ENCODE data around the gene LDLRAD4.
"Not testable (repeated sequence)": the region's sequence is repeated elsewhere in the genome, so short reads cannot be mapped to it uniquely, and the experiment has no call there.

Gene LDLRAD4

GRCh38 chr18:13672657-13673056, 454.1 kb downstream of the LDLRAD4 start:
- Histone ChIP-seq H3K36me3 (ENCODE audit: control insufficient read depth in 4 of 4, insufficient read depth in 4 of 4, low read length in 3 of 4) (peaks cover 0 to 26% (median 4%) of the 10 kb centered on the region in 4 experiments), H3K9me3 (ENCODE audit: control extremely low read depth in 1 of 5, control insufficient read depth in 4 of 5, insufficient read depth in 2 of 5, low read depth in 1 of 5, low read length in 4 of 5) (no peaks in the 10 kb centered on the region), H3K27ac (ENCODE audit: insufficient read depth in 1 of 2, low read depth in 1 of 2, low read length in 2 of 2, poor library complexity in 1 of 2, severe bottlenecking in 2 of 2) (no peak overlapping the region), H3K4me3 (ENCODE audit: control insufficient read depth in 1 of 7, extremely low read depth in 1 of 7, insufficient read depth in 4 of 7, low read depth in 2 of 7, low read length in 6 of 7) (no peak overlapping the region), H3K27me3 (replicated peaks in 2 of 5; ENCODE audit: control insufficient read depth in 4 of 5, insufficient read depth in 5 of 5, low read length in 4 of 5) (no peaks in the 10 kb centered on the region), H3K4me1 (ENCODE audit: control extremely low read depth in 1 of 4, control insufficient read depth in 4 of 4, insufficient read depth in 4 of 4, low read length in 3 of 4) (no peaks in the 10 kb centered on the region)
- peak in 2 of 3 donors; percentile 38 to 67 for DNase-seq
- ChIA-PET CTCF (interaction anchor here (1.0 kb wide), 1 partner anchor 11 kb away, joined by 3 read pairs; no protein-coding TSS in a partner anchor), POLR2A (no interaction called here)
- 91% methylated on average over 5 of the region's 7 CpGs for WGBS (ENCODE audit: insufficient coverage)

- POLR2A ChIA-PET = no interaction called here
These were observed 457.9 kb downstream of the LDLRAD4 start for GRCh38 chr18:13676471-13676870.

GRCh38 chr18:13677350-13677749, 458.8 kb downstream of the LDLRAD4 start:
- POLR2A ChIA-PET; H3K4me1 ChIP-seq (ENCODE audit: control extremely low read depth in 1 of 4, control insufficient read depth in 4 of 4, insufficient read depth in 4 of 4, low read length in 3 of 4); H3K27me3 ChIP-seq (replicated peaks in 2 of 5; ENCODE audit: control insufficient read depth in 4 of 5, insufficient read depth in 5 of 5, low read length in 4 of 5); H3K27ac ChIP-seq (ENCODE audit: insufficient read depth in 1 of 2, low read depth in 1 of 2, low read length in 2 of 2, poor library complexity in 1 of 2, severe bottlenecking in 2 of 2); H3K4me3 ChIP-seq (ENCODE audit: control insufficient read depth in 1 of 7, extremely low read depth in 1 of 7, insufficient read depth in 4 of 7, low read depth in 2 of 7, low read length in 6 of 7); H3K9me3 ChIP-seq (ENCODE audit: control extremely low read depth in 1 of 5, control insufficient read depth in 4 of 5, insufficient read depth in 2 of 5, low read depth in 1 of 5, low read length in 4 of 5); CTCF ChIA-PET: not testable (repeated sequence)
- WGBS (ENCODE audit: insufficient coverage) = 100% methylated on average over 2 of the region's 13 CpGs
- H3K36me3 ChIP-seq (ENCODE audit: control insufficient read depth in 4 of 4, insufficient read depth in 4 of 4, low read length in 3 of 4) = peaks cover 0 to 11% (median 4%) of the 10 kb centered on the region in 4 experiments
- peak in 1 of 3 donors; percentile 30 for DNase-seq

More at GRCh38 chr18:13676471-13676870, 457.9 kb downstream of the LDLRAD4 start:
- no peaks in the 10 kb centered on the region for H3K9me3 ChIP-seq (ENCODE audit: control extremely low read depth in 1 of 5, control insufficient read depth in 4 of 5, insufficient read depth in 2 of 5, low read depth in 1 of 5, low read length in 4 of 5)
- H3K36me3 ChIP-seq (ENCODE audit: control insufficient read depth in 4 of 4, insufficient read depth in 4 of 4, low read length in 3 of 4) = peaks cover 0 to 5% (median 1%) of the 10 kb centered on the region in 4 experiments
- H3K27me3 ChIP-seq (replicated peaks in 2 of 5; ENCODE audit: control insufficient read depth in 4 of 5, insufficient read depth in 5 of 5, low read length in 4 of 5) = no peaks in the 10 kb centered on the region
- CTCF ChIA-PET = no interaction called here
- H3K27ac ChIP-seq (ENCODE audit: insufficient read depth in 1 of 2, low read depth in 1 of 2, low read length in 2 of 2, poor library complexity in 1 of 2, severe bottlenecking in 2 of 2) = no peak overlapping the region
- H3K4me1 ChIP-seq (ENCODE audit: control extremely low read depth in 1 of 4, control insufficient read depth in 4 of 4, insufficient read depth in 4 of 4, low read length in 3 of 4) = no peaks in the 10 kb centered on the region
- WGBS (ENCODE audit: insufficient coverage) = 100% methylated on average over 4 of the region's 6 CpGs
- DNase-seq = peak in 2 of 3 donors; percentile 50 to 74
- H3K4me3 ChIP-seq (ENCODE audit: control insufficient read depth in 1 of 7, extremely low read depth in 1 of 7, insufficient read depth in 4 of 7, low read depth in 2 of 7, low read length in 6 of 7) = no peak overlapping the region

GRCh38 chr18:13680612-13681011, 462.1 kb downstream of the LDLRAD4 start:
- DNase-seq = peak; percentile 2 to 39 (median 22)
- H3K4me1 ChIP-seq (ENCODE audit: control extremely low read depth in 1 of 4, control insufficient read depth in 4 of 4, insufficient read depth in 4 of 4, low read length in 3 of 4) = no peaks in the 10 kb centered on the region

GRCh38 chr18:13681701-13682100, 463.1 kb downstream of the LDLRAD4 start:
- DNase-seq = no peak
- H3K4me3 ChIP-seq (ENCODE audit: control insufficient read depth in 1 of 7, extremely low read depth in 1 of 7, insufficient read depth in 4 of 7, low read depth in 2 of 7, low read length in 6 of 7) = no peak overlapping the region
- CTCF ChIA-PET = no interaction called here
- POLR2A ChIA-PET = no interaction called here
- H3K27me3 ChIP-seq (replicated peaks in 2 of 5; ENCODE audit: control insufficient read depth in 4 of 5, insufficient read depth in 5 of 5, low read length in 4 of 5) = no peaks in the 10 kb centered on the region
- no peaks in the 10 kb centered on the region for H3K4me1 ChIP-seq (ENCODE audit: control extremely low read depth in 1 of 4, control insufficient read depth in 4 of 4, insufficient read depth in 4 of 4, low read length in 3 of 4)
- no peaks in the 10 kb centered on the region for H3K9me3 ChIP-seq (ENCODE audit: control extremely low read depth in 1 of 5, control insufficient read depth in 4 of 5, insufficient read depth in 2 of 5, low read depth in 1 of 5, low read length in 4 of 5)
- no peak overlapping the region for H3K27ac ChIP-seq (ENCODE audit: insufficient read depth in 1 of 2, low read depth in 1 of 2, low read length in 2 of 2, poor library complexity in 1 of 2, severe bottlenecking in 2 of 2)
- H3K36me3 ChIP-seq (ENCODE audit: control insufficient read depth in 4 of 4, insufficient read depth in 4 of 4, low read length in 3 of 4) = peaks cover 0 to 11% (median 4%) of the 10 kb centered on the region in 4 experiments
- 100% methylated on average over 3 of the region's 6 CpGs for WGBS (ENCODE audit: insufficient coverage)

More at GRCh38 chr18:13680612-13681011, 462.1 kb downstream of the LDLRAD4 start:
- Histone ChIP-seq H3K9me3 (ENCODE audit: control extremely low read depth in 1 of 5, control insufficient read depth in 4 of 5, insufficient read depth in 2 of 5, low read depth in 1 of 5, low read length in 4 of 5) (no peaks in the 10 kb centered on the region), H3K27me3 (replicated peaks in 2 of 5; ENCODE audit: control insufficient read depth in 4 of 5, insufficient read depth in 5 of 5, low read length in 4 of 5) (no peaks in the 10 kb centered on the region), H3K4me3 (ENCODE audit: control insufficient read depth in 1 of 7, extremely low read depth in 1 of 7, insufficient read depth in 4 of 7, low read depth in 2 of 7, low read length in 6 of 7) (no peak overlapping the region), H3K27ac (ENCODE audit: insufficient read depth in 1 of 2, low read depth in 1 of 2, low read length in 2 of 2, poor library complexity in 1 of 2, severe bottlenecking in 2 of 2) (no peak overlapping the region), H3K36me3 (ENCODE audit: control insufficient read depth in 4 of 4, insufficient read depth in 4 of 4, low read length in 3 of 4) (peaks cover 0 to 11% (median 4%) of the 10 kb centered on the region in 4 experiments)
- 100% methylated on average over 1 of the region's 5 CpGs for WGBS (ENCODE audit: insufficient coverage)
- ChIA-PET POLR2A (no interaction called here), CTCF (no interaction called here)

GRCh38 chr18:13684546-13684945, 466.0 kb downstream of the LDLRAD4 start:
- Histone ChIP-seq H3K9me3 (ENCODE audit: control extremely low read depth in 1 of 5, control insufficient read depth in 4 of 5, insufficient read depth in 2 of 5, low read depth in 1 of 5, low read length in 4 of 5) (peaks cover 0 to 11% (median 3%) of the 10 kb centered on the region in 5 experiments), H3K4me1 (ENCODE audit: control extremely low read depth in 1 of 4, control insufficient read depth in 4 of 4, insufficient read depth in 4 of 4, low read length in 3 of 4) (no peaks in the 10 kb centered on the region), H3K36me3 (ENCODE audit: control insufficient read depth in 4 of 4, insufficient read depth in 4 of 4, low read length in 3 of 4) (peaks cover 3 to 22% (median 4%) of the 10 kb centered on the region in 4 experiments), H3K27ac (ENCODE audit: insufficient read depth in 1 of 2, low read depth in 1 of 2, low read length in 2 of 2, poor library complexity in 1 of 2, severe bottlenecking in 2 of 2) (no peak overlapping the region), H3K4me3 (ENCODE audit: control insufficient read depth in 1 of 7, extremely low read depth in 1 of 7, insufficient read depth in 4 of 7, low read depth in 2 of 7, low read length in 6 of 7) (no peak overlapping the region), H3K27me3 (replicated peaks in 2 of 5; ENCODE audit: control insufficient read depth in 4 of 5, insufficient read depth in 5 of 5, low read length in 4 of 5) (no peaks in the 10 kb centered on the region)
- ChIA-PET CTCF (no interaction called here), POLR2A (no interaction called here)
- WGBS (ENCODE audit: insufficient coverage) = no CpG with 5 or more reads among the region's 4 CpGs
- DNase-seq = no peak

- CTCF ChIA-PET = no interaction called here
- 92% methylated on average over 17 of the region's 21 CpGs for WGBS (ENCODE audit: insufficient coverage)
These were observed 469.9 kb downstream of the LDLRAD4 start for GRCh38 chr18:13688191-13689136.

More at GRCh38 chr18:13688191-13689136, 469.9 kb downstream of the LDLRAD4 start:
- no peaks in the 10 kb centered on the region for H3K27me3 ChIP-seq (replicated peaks in 2 of 5; ENCODE audit: control insufficient read depth in 4 of 5, insufficient read depth in 5 of 5, low read length in 4 of 5)
- POLR2A ChIA-PET = no interaction called here
- no peak overlapping the region for H3K4me3 ChIP-seq (ENCODE audit: control insufficient read depth in 1 of 7, extremely low read depth in 1 of 7, insufficient read depth in 4 of 7, low read depth in 2 of 7, low read length in 6 of 7)
- H3K27ac ChIP-seq (ENCODE audit: insufficient read depth in 1 of 2, low read depth in 1 of 2, low read length in 2 of 2, poor library complexity in 1 of 2, severe bottlenecking in 2 of 2) = no peak overlapping the region
- DNase-seq = no peak
- peaks cover 0 to 18% (median 3%) of the 10 kb centered on the region in 5 experiments for H3K9me3 ChIP-seq (ENCODE audit: control extremely low read depth in 1 of 5, control insufficient read depth in 4 of 5, insufficient read depth in 2 of 5, low read depth in 1 of 5, low read length in 4 of 5)
- no peaks in the 10 kb centered on the region for H3K4me1 ChIP-seq (ENCODE audit: control extremely low read depth in 1 of 4, control insufficient read depth in 4 of 4, insufficient read depth in 4 of 4, low read length in 3 of 4)
- peaks cover 0 to 12% (median 1%) of the 10 kb centered on the region in 4 experiments for H3K36me3 ChIP-seq (ENCODE audit: control insufficient read depth in 4 of 4, insufficient read depth in 4 of 4, low read length in 3 of 4)
